ENCODE results near the gene FAT4.

Gene FAT4

GRCh38 chr4:125314676-125315575, at the start of gene FAT4:
Gene FAT4 (plus strand): TSS chr4:125314955. CDS start chr4:125316412, 1,457 bp downstream.
- DNase-seq = peak; percentile 72

- no peak for DNase-seq
Observed at GRCh38 chr4:125265846-125266245, 48.9 kb upstream of the FAT4 start.

- no peak for DNase-seq
Observed at GRCh38 chr4:125266901-125267604, 47.7 kb upstream of the FAT4 start.

GRCh38 chr4:125267630-125268029, 47.1 kb upstream of the FAT4 start:
- DNase-seq = no peak

GRCh38 chr4:125268068-125268755, 46.5 kb upstream of the FAT4 start:
- DNase-seq = no peak

- no peak for DNase-seq
Observed at GRCh38 chr4:125276811-125277210, 37.9 kb upstream of the FAT4 start.

GRCh38 chr4:125277790-125278189, 37.0 kb upstream of the FAT4 start:
- no peak for DNase-seq

GRCh38 chr4:125280892-125281403, 33.8 kb upstream of the FAT4 start:
- no peak for DNase-seq

GRCh38 chr4:125283707-125284279, 31.0 kb upstream of the FAT4 start:
- no peak for DNase-seq

- no peak for DNase-seq
Observed at GRCh38 chr4:125297116-125297515, 17.6 kb upstream of the FAT4 start.

GRCh38 chr4:125303058-125303457, 11.7 kb upstream of the FAT4 start:
- DNase-seq = no peak

- DNase-seq = no peak
Observed at GRCh38 chr4:125303821-125304220, 10.9 kb upstream of the FAT4 start.

- no peak for DNase-seq
Observed at GRCh38 chr4:125306112-125306511, 8.6 kb upstream of the FAT4 start.

- DNase-seq = no peak
Observed at GRCh38 chr4:125306533-125306932, 8.2 kb upstream of the FAT4 start.

GRCh38 chr4:125311503-125311902, 3.3 kb upstream of the FAT4 start:
- no peak for DNase-seq

GRCh38 chr4:125313497-125313896, 1.3 kb upstream of the FAT4 start:
- DNase-seq = peak; percentile 53

GRCh38 chr4:125313989-125314667, 627 bp upstream of the FAT4 start:
- DNase-seq = no peak

- peak; percentile 24 for DNase-seq
Observed at GRCh38 chr4:125315576-125316400, 1.0 kb downstream of the FAT4 start.

- DNase-seq = no peak
Observed at GRCh38 chr4:125316401-125316790, 1.6 kb downstream of the FAT4 start.

GRCh38 chr4:125316791-125317524, 2.2 kb downstream of the FAT4 start:
- DNase-seq = no peak

- no peak for DNase-seq
Observed at GRCh38 chr4:125317525-125317877, 2.7 kb downstream of the FAT4 start.

Data from NCI-H146 (cell line).